A549 (cell line): ENCODE data around the gene ADSS1. TPM values are rescaled to one million over a fixed set of nuclear protein-coding genes. Genes with fewer than 3 reads are reported as not detected.
A peak's percentile ranks its signal among the peaks of the same experiment; 100 is the strongest.

ENCODE experiments used
- ATOH8 ChIP-seq: fragments of 250-450 bp; sonication (Bioruptor Pico); IDR thresholded peaks from 2 replicates; pipeline ENCODE4 v1.5.0; 2020; ENCODE audit warnings: low read depth, mild to moderate bottlenecking, moderate library complexity
- BCL3 ChIP-seq: fragments of >200 bp; sonication (Bioruptor Twin); formaldehyde crosslinking; IDR thresholded peaks from 3 replicates; pipeline ENCODE4 v1.6.1; 2016
- BHLHE40 ChIP-seq: IDR thresholded peaks from 2 replicates; pipeline ENCODE4 v1.6.1; 2012; ENCODE audit warnings: low read depth, low read length, inconsistent platforms
- CBX8 ChIP-seq: fragments of 200-600 bp; sonication (generic); IDR thresholded peaks from 2 replicates; pipeline ENCODE4 v1.6.1; 2016
- CHD2 ChIP-seq: fragments of 150-350 bp; IDR thresholded peaks from 2 replicates; pipeline ENCODE4 v1.6.1; 2014; ENCODE audit warnings: low read length; ENCODE audit not compliant: partially characterized antibody
- EHF ChIP-seq: fragments of 250-450 bp; sonication (Bioruptor Pico); IDR thresholded peaks from 2 replicates; pipeline ENCODE4 v1.5.0; 2020; ENCODE audit warnings: mild to moderate bottlenecking
- EHMT2 ChIP-seq: fragments of 200-600 bp; sonication (generic); IDR thresholded peaks from 2 replicates; pipeline ENCODE4 v1.6.1; 2016; ENCODE audit warnings: antibody characterized with exemption, low read depth, mild to moderate bottlenecking, moderate library complexity
- ELK1 ChIP-seq: fragments of 150-350 bp; IDR thresholded peaks from 2 replicates; pipeline ENCODE4 v1.6.1; 2014; ENCODE audit warnings: low read depth, mild to moderate bottlenecking, low read length
- EP300 ChIP-seq, 2 experiments: fragments of >200 bp; sonication (Bioruptor Twin); formaldehyde crosslinking; IDR thresholded peaks; 2 replicates in 1 of 2; 3 replicates in 1 of 2; pipeline ENCODE4 v1.6.1; 2016 to 2017
- ESRRA ChIP-seq: fragments of 150-350 bp; IDR thresholded peaks from 2 replicates; pipeline ENCODE4 v1.6.1; 2014; ENCODE audit warnings: mild to moderate bottlenecking, low read length, borderline replicate concordance
- FOSL2 ChIP-seq, 2 experiments: fragments of 450-650 bp in 1 of 2; fragments of >200 bp in 1 of 2; sonication (Bioruptor Twin) in 1 of 2; formaldehyde crosslinking; IDR thresholded peaks; 2 replicates each; pipeline versions ENCODE4 v1.5.0 to v1.6.1; 2016 to 2020; ENCODE audit warnings: mild to moderate bottlenecking in 1 of 2, moderate library complexity in 1 of 2
- FOXS1 ChIP-seq: fragments of 250-450 bp; sonication (Bioruptor Pico); IDR thresholded peaks from 2 replicates; pipeline ENCODE4 v1.5.0; 2020; ENCODE audit warnings: mild to moderate bottlenecking, moderate library complexity
- GATA3 ChIP-seq: IDR thresholded peaks from 2 replicates; pipeline ENCODE4 v1.6.1; 2012; ENCODE audit warnings: borderline replicate concordance
- HDAC2 ChIP-seq: fragments of 200-600 bp; sonication (generic); IDR thresholded peaks from 2 replicates; pipeline ENCODE4 v1.6.1; 2016
- HES2 ChIP-seq: fragments of >200 bp; sonication (Bioruptor Twin); formaldehyde crosslinking; IDR thresholded peaks from 2 replicates; pipeline ENCODE4 v1.6.1; 2016
- HOXA7 ChIP-seq: fragments of 250-450 bp; sonication (Bioruptor Pico); IDR thresholded peaks from 2 replicates; pipeline ENCODE4 v1.5.0; 2020; ENCODE audit warnings: mild to moderate bottlenecking, moderate library complexity
- HOXB5 ChIP-seq: fragments of 250-450 bp; sonication (Bioruptor Pico); IDR thresholded peaks from 2 replicates; pipeline ENCODE4 v1.5.0; 2020; ENCODE audit warnings: mild to moderate bottlenecking, moderate library complexity
- JUN ChIP-seq, 2 experiments: fragments of >200 bp; sonication (Bioruptor Twin); formaldehyde crosslinking; IDR thresholded peaks; 2 replicates in 1 of 2; 3 replicates in 1 of 2; pipeline ENCODE4 v1.6.1; 2016 to 2017
- KDM1A ChIP-seq: fragments of 200-600 bp; sonication (generic); IDR thresholded peaks from 2 replicates; pipeline ENCODE4 v1.6.1; 2016; ENCODE audit warnings: low read depth, mild to moderate bottlenecking
- KDM5A ChIP-seq: fragments of 200-600 bp; sonication (generic); IDR thresholded peaks from 2 replicates; pipeline ENCODE4 v1.6.1; 2016; ENCODE audit warnings: antibody characterized with exemption, mild to moderate bottlenecking
- MAFK ChIP-seq: fragments of 450-650 bp; IDR thresholded peaks from 2 replicates; pipeline ENCODE4 v1.6.1; 2014; ENCODE audit not compliant: partially characterized antibody
- MYC ChIP-seq: IDR thresholded peaks from 2 replicates; pipeline ENCODE4 v1.6.1; 2012; ENCODE audit warnings: mild to moderate bottlenecking, inconsistent platforms, low read length, improper control_type of control experiment, borderline replicate concordance
- NFE2L2 ChIP-seq: fragments of 150-350 bp; conservative IDR thresholded peaks from 2 replicates; pipeline ENCODE4 v1.6.1; 2014; ENCODE audit warnings: low read length
- NR3C1 ChIP-seq: fragments of >200 bp; sonication (Bioruptor Twin); formaldehyde crosslinking; IDR thresholded peaks from 3 replicates; pipeline ENCODE4 v1.6.1; 2017
- POLR2A ChIP-seq: IDR thresholded peaks from 2 replicates; pipeline ENCODE4 v1.6.1; 2012; ENCODE audit warnings: mild to moderate bottlenecking, low read length
- POLR2AphosphoS2 ChIP-seq: conservative IDR thresholded peaks from 2 replicates; pipeline ENCODE4 v1.6.1; 2012; ENCODE audit warnings: low read length, improper control_type of control experiment, inconsistent platforms
- RAD21 ChIP-seq, 2 experiments: fragments of >200 bp in 1 of 2; sonication (Bioruptor Twin) in 1 of 2; formaldehyde crosslinking in 1 of 2; IDR thresholded peaks in 1 of 2; conservative IDR thresholded peaks in 1 of 2; 2 replicates in 1 of 2; 3 replicates in 1 of 2; pipeline ENCODE4 v1.6.1; 2012 to 2018; ENCODE audit warnings: inconsistent platforms in 1 of 2
- RARB ChIP-seq: fragments of 250-450 bp; sonication (Bioruptor Pico); IDR thresholded peaks from 2 replicates; pipeline ENCODE4 v1.8.0; 2021; ENCODE audit warnings: mild to moderate bottlenecking, moderate library complexity
- RCOR1 ChIP-seq: fragments of 150-350 bp; IDR thresholded peaks from 2 replicates; pipeline ENCODE4 v1.6.1; 2014; ENCODE audit warnings: antibody characterized with exemption, low read length, low read depth
- RNF2 ChIP-seq: fragments of 200-600 bp; sonication (generic); IDR thresholded peaks from 2 replicates; pipeline ENCODE4 v1.6.1; 2016; ENCODE audit warnings: low read depth, mild to moderate bottlenecking, antibody characterized with exemption, moderate library complexity, borderline replicate concordance
- SMC3 ChIP-seq: fragments of >200 bp; sonication (Bioruptor Twin); formaldehyde crosslinking; IDR thresholded peaks from 3 replicates; pipeline ENCODE4 v1.6.1; 2018; ENCODE audit warnings: inconsistent platforms
- SREBF2 ChIP-seq: fragments of 450-650 bp; IDR thresholded peaks from 2 replicates; pipeline ENCODE4 v1.6.1; 2014; ENCODE audit warnings: mild to moderate bottlenecking, moderate library complexity
- TFCP2L1 ChIP-seq: fragments of 250-450 bp; sonication (Bioruptor Pico); IDR thresholded peaks from 2 replicates; pipeline ENCODE4 v1.5.0; 2021; ENCODE audit warnings: mild to moderate bottlenecking
- ZC3H11A ChIP-seq: fragments of 450-650 bp; IDR thresholded peaks from 2 replicates; pipeline ENCODE4 v1.6.1; 2014; ENCODE audit warnings: antibody characterized with exemption, mild to moderate bottlenecking
- ZFP36 ChIP-seq: fragments of 450-650 bp; IDR thresholded peaks from 2 replicates; pipeline ENCODE4 v1.6.1; 2014; ENCODE audit warnings: borderline replicate concordance; ENCODE audit not compliant: partially characterized antibody
- ZNF302 ChIP-seq: fragments of 250-450 bp; sonication (Bioruptor Pico); IDR thresholded peaks from 2 replicates; pipeline ENCODE4 v1.9.0; 2021; ENCODE audit warnings: inconsistent platforms, mild to moderate bottlenecking, moderate library complexity
- ZSCAN20 ChIP-seq: fragments of 250-450 bp; sonication (Bioruptor Pico); IDR thresholded peaks from 2 replicates; pipeline ENCODE4 v1.8.0; 2022; ENCODE audit warnings: mild to moderate bottlenecking, moderate library complexity
- polyA plus RNA-seq, 4 experiments: library from polyadenylated mRNA; depleted of rRNA in 3 of 4; stranded (reverse); fragments of >200 nt; fragmentation: RNase III in 1 of 4; extraction: RNeasy Plus Mini Kit Qiagen cat#74134 plus additional on column Dnase treatment in 1 of 4; gene quantifications; 2 replicates in 3 of 4; 3 replicates in 1 of 4; pipeline ENCODE4 v1.2.3, GENCODE V29; 2011 to 2017
- TF ChIP-seq, protein P1 (sequence below): IDR thresholded peaks from 2 replicates; pipeline ENCODE4 v1.6.1; 2012
- TF ChIP-seq, protein P2 (sequence below): fragments of >200 bp; sonication (Bioruptor Twin); formaldehyde crosslinking; IDR thresholded peaks from 3 replicates; pipeline ENCODE4 v1.5.1; 2016

The ADSS1 gene
- polyA plus RNA-seq, 2 of the 4 experiments (the other 2 are of a cell fraction): 6.2 to 10.1 TPM

- TF ChIP-seq ZFP36: no peak
- no peak for TF ChIP-seq ATOH8
- TF ChIP-seq EHF (CRISPR knock-in tag): peak; percentile 79
- peak; percentile 46 to 85; a peak in 4 of 5 replicates for TF ChIP-seq JUN (IDR thresholded peaks at IDR 0.05)
- TF ChIP-seq BCL3: no peak; the same call in 2 of the 3 replicates
- no peak for TF ChIP-seq EHMT2
- no peak for TF ChIP-seq CHD2
- no peak for TF ChIP-seq RCOR1
- TF ChIP-seq FOXS1 (CRISPR knock-in tag): peak; percentile 51; the same call in 1 of the 2 replicates
- TF ChIP-seq NR3C1: no peak
- TF ChIP-seq RARB: no peak
- 0 out of 2 replicates have a peak, but pooled peaks have one; percentile 19 for TF ChIP-seq RNF2
- TF ChIP-seq HDAC2: no peak
- TF ChIP-seq ELK1: no peak
- peak; percentile 77 for TF ChIP-seq NFE2L2
- TF ChIP-seq MAFK: peak; percentile 96
- TF ChIP-seq, protein P1, sequence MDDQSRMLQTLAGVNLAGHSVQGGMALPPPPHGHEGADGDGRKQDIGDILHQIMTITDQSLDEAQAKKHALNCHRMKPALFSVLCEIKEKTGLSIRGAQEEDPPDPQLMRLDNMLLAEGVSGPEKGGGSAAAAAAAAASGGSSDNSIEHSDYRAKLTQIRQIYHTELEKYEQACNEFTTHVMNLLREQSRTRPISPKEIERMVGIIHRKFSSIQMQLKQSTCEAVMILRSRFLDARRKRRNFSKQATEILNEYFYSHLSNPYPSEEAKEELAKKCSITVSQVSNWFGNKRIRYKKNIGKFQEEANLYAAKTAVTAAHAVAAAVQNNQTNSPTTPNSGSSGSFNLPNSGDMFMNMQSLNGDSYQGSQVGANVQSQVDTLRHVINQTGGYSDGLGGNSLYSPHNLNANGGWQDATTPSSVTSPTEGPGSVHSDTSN: 0 out of 2 replicates have a peak, but pooled peaks have one; percentile 16
- TF ChIP-seq HES2: no peak
- TF ChIP-seq SMC3: peak; percentile 6; the same call in 1 of the 3 replicates
- no peak for TF ChIP-seq BHLHE40
- TF ChIP-seq GATA3: no peak
- no peak for TF ChIP-seq ESRRA
- 0 out of 2 replicates have a peak, but pooled peaks have one; percentile 14 for TF ChIP-seq POLR2AphosphoS2
- TF ChIP-seq CBX8: no peak
- peak; percentile 19; the same call in 1 of the 2 replicates for TF ChIP-seq TFCP2L1 (CRISPR knock-in tag)
- TF ChIP-seq, protein P2, sequence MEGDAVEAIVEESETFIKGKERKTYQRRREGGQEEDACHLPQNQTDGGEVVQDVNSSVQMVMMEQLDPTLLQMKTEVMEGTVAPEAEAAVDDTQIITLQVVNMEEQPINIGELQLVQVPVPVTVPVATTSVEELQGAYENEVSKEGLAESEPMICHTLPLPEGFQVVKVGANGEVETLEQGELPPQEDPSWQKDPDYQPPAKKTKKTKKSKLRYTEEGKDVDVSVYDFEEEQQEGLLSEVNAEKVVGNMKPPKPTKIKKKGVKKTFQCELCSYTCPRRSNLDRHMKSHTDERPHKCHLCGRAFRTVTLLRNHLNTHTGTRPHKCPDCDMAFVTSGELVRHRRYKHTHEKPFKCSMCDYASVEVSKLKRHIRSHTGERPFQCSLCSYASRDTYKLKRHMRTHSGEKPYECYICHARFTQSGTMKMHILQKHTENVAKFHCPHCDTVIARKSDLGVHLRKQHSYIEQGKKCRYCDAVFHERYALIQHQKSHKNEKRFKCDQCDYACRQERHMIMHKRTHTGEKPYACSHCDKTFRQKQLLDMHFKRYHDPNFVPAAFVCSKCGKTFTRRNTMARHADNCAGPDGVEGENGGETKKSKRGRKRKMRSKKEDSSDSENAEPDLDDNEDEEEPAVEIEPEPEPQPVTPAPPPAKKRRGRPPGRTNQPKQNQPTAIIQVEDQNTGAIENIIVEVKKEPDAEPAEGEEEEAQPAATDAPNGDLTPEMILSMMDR: no peak
- peak; percentile 60; the same call in 1 of the 2 replicates for TF ChIP-seq ZNF302 (CRISPR knock-in tag)
- TF ChIP-seq SREBF2: no peak
- no peak for TF ChIP-seq ZSCAN20 (CRISPR knock-in tag)
- no peak for TF ChIP-seq RAD21 (conservative IDR thresholded peaks at IDR 0.05 in 1 of 2, IDR thresholded peaks at IDR 0.05 in 1 of 2)
- no peak for TF ChIP-seq EP300 (IDR thresholded peaks at IDR 0.05)
- TF ChIP-seq MYC: no peak
- no peak for TF ChIP-seq ZC3H11A
- peak; percentile 75 for TF ChIP-seq HOXB5 (CRISPR knock-in tag)
- TF ChIP-seq KDM1A: no peak
- peak; percentile 68 for TF ChIP-seq POLR2A
- TF ChIP-seq KDM5A: no peak
- TF ChIP-seq FOSL2 (IDR thresholded peaks at IDR 0.05): no peak
- peak; percentile 83 for TF ChIP-seq FOSL2 (CRISPR knock-in tag; IDR thresholded peaks at IDR 0.05)
- peak; percentile 14; the same call in 1 of the 2 replicates for TF ChIP-seq HOXA7 (CRISPR knock-in tag)
Measured at GRCh38 chr14:104677512-104678332, 46.3 kb upstream of the ADSS1 start (continued).
